GM12878 (cell line): ENCODE results near the gene SLC38A3. TPM values are rescaled to one million over a fixed set of nuclear protein-coding genes. Genes with fewer than 3 reads are reported as not detected.

Experiments
- ATAC-seq: fragments of 200-7000 bp; cut with Tn5 transposase; 3 replicates; pipeline ENCODE4 v1.9.1; 2020; ENCODE audit warnings: mild to moderate bottlenecking, moderate library complexity
- BruUV-seq: library from RNA; stranded (reverse); fragments of 400-500 nt; replicated peaks from 2 replicates; lab custom pipeline; 2021; lab: Mats Ljungman, UMichigan
- CTCF ChIA-PET: fragments of 300-600 bp; sonication (Branson Sonifier 250); formaldehyde crosslinking; extraction: SDS; loops from one replicate; lab custom pipeline; 2021; ENCODE audit warnings: inconsistent platforms; lab: Yijun Ruan, JAX
- POLR2A ChIA-PET: fragments of 350-600 bp; formaldehyde crosslinking; extraction: SDS; loops from one replicate; lab custom pipeline; 2021; ENCODE audit warnings: inconsistent platforms; lab: Charles Lee
- RAD21 ChIA-PET: fragments of 300-600 bp; sonication (Branson Sonifier 250); formaldehyde crosslinking; loops from one replicate; lab custom pipeline; 2023; ENCODE audit warnings: antibody characterized with exemption; ENCODE audit not compliant: unreplicated experiment; lab: Charles Lee
- SMC1A ChIA-PET: fragments of 300-600 bp; sonication (Branson Sonifier 250); formaldehyde crosslinking; loops from one replicate; lab custom pipeline; 2023; ENCODE audit not compliant: unreplicated experiment, uncharacterized antibody; lab: Charles Lee
- DNase-seq: peaks from one replicate; pipeline ENCODE4 v3.0.0-alpha.2; 2011; ENCODE audit warnings: low read depth, low spot score
- FAIRE-seq: peaks from 3 replicates; lab custom pipeline; 2011; peaks lifted over from hg19 to GRCh38; lab: Jason Lieb, UNC
- H2AFZ ChIP-seq: 2 replicates; pipeline ENCODE4 v1.6.0; 2011; ENCODE audit warnings: low read depth, low read length, control low read depth; ENCODE audit not compliant: control insufficient read depth
- H3K27ac ChIP-seq: 2 replicates; pipeline ENCODE4 v1.5.1; 2011; ENCODE audit warnings: control low read depth; ENCODE audit not compliant: control insufficient read depth, insufficient read depth
- H3K27me3 ChIP-seq, 2 experiments: replicated peaks in 1 of 2; 2 replicates each; pipeline versions ENCODE4 v1.6.0 to v1.6.1; 2011; ENCODE audit warnings: low read length in 1 of 2; ENCODE audit not compliant: control insufficient read depth in 2 of 2, insufficient read depth in 2 of 2
- H3K36me3 ChIP-seq, 2 experiments: 2 replicates each; pipeline ENCODE4 v1.5.1; 2011; ENCODE audit warnings: low read length in 1 of 2; ENCODE audit not compliant: control insufficient read depth in 2 of 2, insufficient read depth in 2 of 2
- H3K4me1 ChIP-seq: 2 replicates; pipeline ENCODE4 v1.6.1; 2011; ENCODE audit warnings: mild to moderate bottlenecking, low read length, moderate library complexity, mixed read lengths; ENCODE audit not compliant: control insufficient read depth, insufficient read depth
- H3K4me2 ChIP-seq: 2 replicates; pipeline ENCODE4 v1.6.0; 2011; ENCODE audit warnings: control low read depth; ENCODE audit not compliant: control insufficient read depth, insufficient read depth
- H3K4me3 ChIP-seq: fragments of 200-600 bp; sonication (generic); 2 replicates; pipeline ENCODE4 v1.5.1; 2016
- H3K79me2 ChIP-seq: 2 replicates; pipeline ENCODE4 v1.6.0; 2011; ENCODE audit warnings: low read length; ENCODE audit not compliant: control insufficient read depth, insufficient read depth
- H3K9ac ChIP-seq: 2 replicates; pipeline ENCODE4 v1.8.0; 2011; ENCODE audit warnings: low read length, control low read depth, mixed read lengths; ENCODE audit not compliant: control insufficient read depth, insufficient read depth
- H3K9me3 ChIP-seq: replicated peaks from 3 replicates; pipeline ENCODE4 v1.5.1; 2011; ENCODE audit warnings: mild to moderate bottlenecking, low read length; ENCODE audit not compliant: control insufficient read depth, insufficient read depth
- H4K20me1 ChIP-seq: 2 replicates; pipeline ENCODE4 v1.6.0; 2011; ENCODE audit not compliant: control insufficient read depth, insufficient read depth
- CEBPB ChIP-seq, 2 experiments: fragments of 150-350 bp in 1 of 2; IDR thresholded peaks; 2 replicates each; pipeline ENCODE4 v1.6.1; 2012 to 2014; ENCODE audit warnings: low read depth in 2 of 2, low read length in 2 of 2, borderline replicate concordance in 1 of 2, inconsistent platforms in 1 of 2
- CHD1 ChIP-seq: IDR thresholded peaks from 2 replicates; pipeline ENCODE4 v1.6.1; 2012; ENCODE audit warnings: low read depth, low read length, improper control_type of control experiment
- EP300 ChIP-seq, 2 experiments: fragments of 150-350 bp in 1 of 2; IDR thresholded peaks; 2 replicates each; pipeline ENCODE4 v1.6.1; 2011 to 2012; ENCODE audit warnings: low read depth in 2 of 2, low read length in 2 of 2, borderline replicate concordance in 1 of 2, improper control_type of control experiment in 1 of 2, inconsistent platforms in 1 of 2; ENCODE audit not compliant: control insufficient read depth in 1 of 2
- KDM1A ChIP-seq: fragments of 200-600 bp; sonication (generic); IDR thresholded peaks from 2 replicates; pipeline ENCODE4 v1.6.1; 2016; ENCODE audit warnings: borderline replicate concordance
- NFIC ChIP-seq: IDR thresholded peaks from 2 replicates; pipeline ENCODE4 v1.6.1; 2012; ENCODE audit warnings: low read depth, mild to moderate bottlenecking, inconsistent platforms, low read length, moderate library complexity
- POLR2AphosphoS5 ChIP-seq: IDR thresholded peaks from 2 replicates; pipeline ENCODE4 v1.6.1; 2011; ENCODE audit warnings: mild to moderate bottlenecking, low read length, inconsistent platforms
- RAD21 ChIP-seq: IDR thresholded peaks from 2 replicates; pipeline ENCODE4 v1.6.1; 2011; ENCODE audit warnings: mild to moderate bottlenecking, low read depth, low read length, moderate library complexity; ENCODE audit not compliant: insufficient read depth
- WGBS: methylation state at CpG from one replicate; pipeline ENCODE4 v1.1.6; 2016; ENCODE audit warnings: low lambda C conversion rate; ENCODE audit not compliant: insufficient replicate concordance, insufficient coverage; ENCODE audit errors: missing lambda C conversion rate; 5-methylcytosine and 5-hydroxymethylcytosine counted together
- in situ Hi-C: fragments of 300-500 bp; cut with MboI; formaldehyde crosslinking; loops from 9 replicates; pipeline ENCODE4 v1.14.3; 2018; ENCODE audit warnings: mixed read lengths
- intact Hi-C: fragments of 100-400 bp; cut with micrococcal nuclease; formaldehyde crosslinking; loops from one replicate; pipeline ENCODE4 v1.14.2; 2022; ENCODE audit not compliant: unreplicated experiment
- polyA plus RNA-seq, 11 experiments: library from polyadenylated mRNA; depleted of rRNA in 4 of 11; unstranded in 6 of 11; stranded (reverse) in 5 of 11; fragments of >200 nt; fragmentation: Nextera tagmentation in 4 of 11; fragmentation: Illumina TruSeq in 1 of 11; extraction: Ambion mirVana in 4 of 11; extraction: Trizol in 1 of 11; gene quantifications; 1 replicate in 1 of 11; 2 replicates in 10 of 11; pipeline versions ENCODE4 v1.2.1 to v1.2.3, GENCODE V29; 2011 to 2016; ENCODE audit warnings: inconsistent platforms in 2 of 11, missing spikeins in 2 of 11, low read depth in 1 of 11
- total RNA-seq, 4 experiments: library from RNA; depleted of rRNA in 3 of 4; stranded (reverse); fragments of >200 nt in 3 of 4; fragmentation: Illumina TruSeq in 1 of 4; extraction: Trizol in 1 of 4; gene quantifications; 2 replicates each; pipeline versions ENCODE4 v1.2.1 to v1.2.3, GENCODE V29; 2013 to 2021
- TF ChIP-seq, protein P1 (sequence below): IDR thresholded peaks from 2 replicates; pipeline ENCODE4 v1.6.1; 2011; ENCODE audit warnings: mild to moderate bottlenecking, low read depth, low read length, moderate library complexity; ENCODE audit not compliant: insufficient replicate concordance

SLC38A3 gene
- total and polyA plus RNA-seq, 10 of the 15 experiments (the other 5 are each of a cell fraction or from before 2014, with no cell fraction given), result 0.14 TPM; not detected in 9

GRCh38 chr3:50174517-50174895 lies 30.6 kb upstream of the SLC38A3 start:
- WGBS, result 18% methylated on average over 7 of the region's 7 CpGs
- Histone ChIP-seq H4K20me1 (no peaks in the 10 kb centered on the region), H3K79me2 (no peaks in the 10 kb centered on the region), H3K4me2 (no peak overlapping the region), H3K27ac (no peak overlapping the region), H3K36me3 (no peaks in the 10 kb centered on the region), H3K27me3 (no peaks in the 10 kb centered on the region), H3K9ac (no peak overlapping the region), H3K4me1 (no peaks in the 10 kb centered on the region), H3K9me3 (no peaks in the 10 kb centered on the region), H2AFZ (no peak overlapping the region), H3K4me3 (no peak overlapping the region)
- intact Hi-C loops (no loop called here), in situ Hi-C loops (no loop called here)
- ChIA-PET SMC1A (no interaction called here), POLR2A (interaction anchor here (0.5 kb wide), 1 partner anchor 32 kb away, joined by 7 read pairs; no protein-coding TSS in a partner anchor), RAD21 (no interaction called here), CTCF (no interaction called here)
- ATAC-seq (no peak), DNase-seq (no peak), FAIRE-seq (no peak)
- TF ChIP-seq POLR2AphosphoS5, result no peak
- no peak for TF ChIP-seq KDM1A
- TF ChIP-seq CEBPB (IDR thresholded peaks at IDR 0.05; ENCODE audit: borderline replicate concordance in 1 of 2, low read depth in 2 of 2, low read length in 2 of 2), result no peak
- TF ChIP-seq NFIC, result no peak
- no peak for TF ChIP-seq RAD21
- TF ChIP-seq CHD1, result no peak
- TF ChIP-seq, protein P1, sequence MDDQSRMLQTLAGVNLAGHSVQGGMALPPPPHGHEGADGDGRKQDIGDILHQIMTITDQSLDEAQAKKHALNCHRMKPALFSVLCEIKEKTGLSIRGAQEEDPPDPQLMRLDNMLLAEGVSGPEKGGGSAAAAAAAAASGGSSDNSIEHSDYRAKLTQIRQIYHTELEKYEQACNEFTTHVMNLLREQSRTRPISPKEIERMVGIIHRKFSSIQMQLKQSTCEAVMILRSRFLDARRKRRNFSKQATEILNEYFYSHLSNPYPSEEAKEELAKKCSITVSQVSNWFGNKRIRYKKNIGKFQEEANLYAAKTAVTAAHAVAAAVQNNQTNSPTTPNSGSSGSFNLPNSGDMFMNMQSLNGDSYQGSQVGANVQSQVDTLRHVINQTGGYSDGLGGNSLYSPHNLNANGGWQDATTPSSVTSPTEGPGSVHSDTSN, result no peak
- TF ChIP-seq EP300 (IDR thresholded peaks at IDR 0.05; ENCODE audit: borderline replicate concordance in 1 of 2, control insufficient read depth in 1 of 2, low read depth in 2 of 2, low read length in 2 of 2), result no peak
- BruUV-seq, result no TSS peak
